Measurements from ENCODE around the gene L2HGDH. TPM values are rescaled to one million over a fixed set of nuclear protein-coding genes. Genes with fewer than 3 reads are reported as not detected.

Gene L2HGDH
- total RNA-seq, 1 experiment from 2014 or later: 13.9 TPM

GRCh38 chr14:50225974-50226297 lies 86.1 kb downstream of the L2HGDH start:
- H3K36me3 Mint-ChIP-seq (ENCODE audit: insufficient read depth, unreplicated experiment): peaks cover 17% of the 10 kb centered on the region
- intact Hi-C loops (cut with micrococcal nuclease; ENCODE audit: unreplicated experiment): no loop called here
- H3K4me1 Mint-ChIP-seq (ENCODE audit: low read depth, unreplicated experiment): peaks cover 37% of the 10 kb centered on the region
- TF ChIP-seq CTCF (IDR thresholded peaks at IDR 0.05; ENCODE audit: unreplicated experiment): no peak
- CTCF ChIA-PET: no interaction called here
- BruUV-seq (replicated peaks): no TSS peak
- H3K27me3 Mint-ChIP-seq (ENCODE audit: unreplicated experiment): no peaks in the 10 kb centered on the region
- DNase-seq: no peak
- peak overlapping the region; percentile 47 for H3K27ac Mint-ChIP-seq (ENCODE audit: unreplicated experiment)
- peak overlapping the region; percentile 26 for H3K4me3 Mint-ChIP-seq (ENCODE audit: low read depth, unreplicated experiment)
- no peaks in the 10 kb centered on the region for H3K9me3 Mint-ChIP-seq (ENCODE audit: low read depth, unreplicated experiment)

- TF ChIP-seq CTCF (IDR thresholded peaks at IDR 0.05; ENCODE audit: unreplicated experiment): no peak
- no peak for DNase-seq
- H3K36me3 Mint-ChIP-seq (ENCODE audit: insufficient read depth, unreplicated experiment): peaks cover 11% of the 10 kb centered on the region
- H3K9me3 Mint-ChIP-seq (ENCODE audit: low read depth, unreplicated experiment): no peaks in the 10 kb centered on the region
- no peaks in the 10 kb centered on the region for H3K27me3 Mint-ChIP-seq (ENCODE audit: unreplicated experiment)
- H3K4me1 Mint-ChIP-seq (ENCODE audit: low read depth, unreplicated experiment): peaks cover 37% of the 10 kb centered on the region
- no peak overlapping the region for H3K27ac Mint-ChIP-seq (ENCODE audit: unreplicated experiment)
- peak overlapping the region; percentile 26 for H3K4me3 Mint-ChIP-seq (ENCODE audit: low read depth, unreplicated experiment)
- no TSS peak for BruUV-seq (replicated peaks)
- CTCF ChIA-PET: interaction anchor here (1.0 kb wide), 1 partner anchor 62 kb away, joined by 3 read pairs; no protein-coding TSS in a partner anchor
- intact Hi-C loops (cut with micrococcal nuclease; ENCODE audit: unreplicated experiment): no loop called here
Observed at GRCh38 chr14:50225067-50225973, 86.7 kb downstream of the L2HGDH start.

- Mint-ChIP-seq H3K4me1 (ENCODE audit: low read depth, unreplicated experiment) (peaks cover 37% of the 10 kb centered on the region), H3K36me3 (ENCODE audit: insufficient read depth, unreplicated experiment) (peaks cover 9% of the 10 kb centered on the region), H3K4me3 (ENCODE audit: low read depth, unreplicated experiment) (no peak overlapping the region), H3K9me3 (ENCODE audit: low read depth, unreplicated experiment) (no peaks in the 10 kb centered on the region), H3K27me3 (ENCODE audit: unreplicated experiment) (no peaks in the 10 kb centered on the region), H3K27ac (ENCODE audit: unreplicated experiment) (no peak overlapping the region)
- DNase-seq: no peak
- CTCF ChIA-PET: no interaction called here
- no TSS peak for BruUV-seq (replicated peaks)
- TF ChIP-seq CTCF (IDR thresholded peaks at IDR 0.05; ENCODE audit: unreplicated experiment): no peak
- intact Hi-C loops (cut with micrococcal nuclease; ENCODE audit: unreplicated experiment): no loop called here
Observed at GRCh38 chr14:50222055-50222613, 89.9 kb downstream of the L2HGDH start.

- H3K4me1 Mint-ChIP-seq (ENCODE audit: low read depth, unreplicated experiment): peaks cover 12% of the 10 kb centered on the region
Observed at GRCh38 chr14:50218501-50218900, 93.5 kb downstream of the L2HGDH start.

More at GRCh38 chr14:50218501-50218900, 93.5 kb downstream of the L2HGDH start:
- Mint-ChIP-seq H3K9me3 (ENCODE audit: low read depth, unreplicated experiment) (no peaks in the 10 kb centered on the region), H3K36me3 (ENCODE audit: insufficient read depth, unreplicated experiment) (peaks cover 6% of the 10 kb centered on the region), H3K4me3 (ENCODE audit: low read depth, unreplicated experiment) (no peak overlapping the region), H3K27me3 (ENCODE audit: unreplicated experiment) (no peaks in the 10 kb centered on the region), H3K27ac (ENCODE audit: unreplicated experiment) (no peak overlapping the region)
- no TSS peak for BruUV-seq (replicated peaks)
- intact Hi-C loops (cut with micrococcal nuclease; ENCODE audit: unreplicated experiment): no loop called here
- no peak for TF ChIP-seq CTCF (IDR thresholded peaks at IDR 0.05; ENCODE audit: unreplicated experiment)
- no peak for DNase-seq
- CTCF ChIA-PET: interaction anchor here (0.7 kb wide), 2 partner anchors 42 to 442 kb away, joined by 4 read pairs; no protein-coding TSS in a partner anchor
